Astrocyte (in vitro differentiated cells and primary cell): Measurements from ENCODE around the gene SHISA2.

Experiments used
- CTCF ChIP-seq: IDR thresholded peaks from 2 replicates; pipeline ENCODE4 v1.5.1; 2011; ENCODE audit warnings: low read depth, mild to moderate bottlenecking, inconsistent platforms, low read length, moderate library complexity; ENCODE audit not compliant: insufficient read depth
- EZH2 ChIP-seq: IDR thresholded peaks from 2 replicates; pipeline ENCODE4 v1.6.1; 2012; ENCODE audit warnings: mild to moderate bottlenecking, low read length, inconsistent platforms; ENCODE audit not compliant: insufficient read depth

GRCh38 chr13:26019881-26020870 lies 31.6 kb downstream of the SHISA2 start:
- no peak for TF ChIP-seq CTCF
- no peak for TF ChIP-seq EZH2
